T-helper 1 cell treated with Interleukin-12 subunit alpha and Interleukin-12 subunit beta and Interleukin-4 antibody, amounts not matched to agents 30 ng/mL and 1 ng/mL, for 36 hours (primary cell): ENCODE data around the gene IDH2. TPM values are rescaled to one million over a fixed set of nuclear protein-coding genes. Genes with fewer than 3 reads are reported as not detected.

Source experiments
- intact Hi-C: fragments of 100-400 bp; cut with micrococcal nuclease; formaldehyde crosslinking; loops from one replicate; pipeline ENCODE4 v1.15.1; 2024
- total RNA-seq: library from RNA; stranded (reverse); gene quantifications from 2 replicates; pipeline ENCODE4 v1.2.3, GENCODE V29; 2022

The IDH2 gene
- total RNA-seq, 1 donor from 2014 or later = 196 TPM

- intact Hi-C loops = no loop called here
These were observed 56.0 kb downstream of the IDH2 start for GRCh38 chr15:90046289-90046688.

GRCh38 chr15:90044916-90045371 lies 57.3 kb downstream of the IDH2 start:
- intact Hi-C loops = no loop called here

- intact Hi-C loops = no loop called here
These were observed 58.1 kb downstream of the IDH2 start for GRCh38 chr15:90044191-90044590.

- intact Hi-C loops = no loop called here
These were observed 58.7 kb downstream of the IDH2 start for GRCh38 chr15:90043530-90044010.

GRCh38 chr15:90042766-90043529 lies 59.3 kb downstream of the IDH2 start:
- intact Hi-C loops = no loop called here

DNA sequence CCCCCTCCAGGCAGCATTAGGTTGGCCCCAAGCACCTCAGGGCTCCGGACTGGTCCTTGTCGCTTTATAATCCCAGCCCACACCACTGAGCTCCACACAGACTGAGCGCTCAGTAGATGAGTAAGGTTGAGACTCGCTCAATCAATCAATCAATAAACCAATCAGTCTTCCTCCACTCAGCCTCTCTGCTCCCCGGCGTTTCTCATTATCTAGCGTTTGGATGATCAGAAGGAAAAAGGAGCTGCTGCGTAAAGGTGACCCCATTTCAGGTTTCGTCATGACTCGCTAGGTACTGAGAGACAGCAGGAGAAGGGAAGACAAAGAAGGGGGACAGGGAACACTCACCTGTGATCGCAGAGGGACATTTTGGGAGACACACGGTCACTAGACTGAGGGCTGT lies 59.9 kb downstream of the IDH2 start:
- intact Hi-C loops = no loop called here

GRCh38 chr15:90040618-90041017 lies 61.6 kb downstream of the IDH2 start:
- intact Hi-C loops = no loop called here

DNA sequence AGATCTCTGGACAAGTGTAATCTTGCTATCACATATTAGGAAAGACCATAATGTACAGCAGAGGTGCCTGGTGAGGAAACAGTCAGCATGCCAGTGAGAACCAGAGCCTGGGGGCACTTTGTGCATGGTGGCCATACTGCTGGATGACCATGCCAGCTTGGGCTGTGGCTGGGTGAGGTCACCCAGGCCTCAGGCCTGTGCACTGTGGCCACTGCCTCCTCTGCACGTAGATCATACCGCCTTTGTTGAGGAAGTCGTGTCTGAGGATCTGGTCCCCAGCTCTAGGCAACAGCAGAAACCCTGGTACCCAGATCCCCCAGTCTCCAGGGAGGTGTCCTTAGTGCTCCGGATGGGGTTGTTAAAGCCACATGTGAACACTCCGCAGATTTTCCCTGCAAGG lies 62.3 kb downstream of the IDH2 start:
- intact Hi-C loops = no loop called here

DNA sequence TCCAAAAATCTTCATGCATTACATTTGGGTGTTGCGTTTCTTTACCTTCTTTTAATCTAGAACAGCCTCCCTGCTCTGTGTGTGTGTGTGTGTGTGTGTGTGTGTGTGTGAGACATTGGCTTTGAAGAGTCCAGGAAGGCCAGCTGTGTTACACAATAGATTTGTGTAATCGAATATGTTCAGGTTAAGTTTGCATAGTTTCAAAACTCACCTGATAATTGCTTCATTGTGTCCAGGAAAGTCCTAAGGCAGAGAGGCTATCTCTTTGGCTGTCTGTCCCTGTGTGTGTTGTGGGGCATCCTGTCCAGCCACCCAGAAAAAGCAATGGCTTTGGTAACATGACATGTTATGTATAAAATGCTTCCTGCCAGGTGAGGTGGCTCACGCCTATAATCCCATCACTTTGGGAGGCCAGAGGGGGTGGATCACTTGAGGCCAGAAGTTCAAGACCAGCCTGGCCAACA lies 63.6 kb downstream of the IDH2 start:
- intact Hi-C loops = loop anchor here (1.0 kb wide), 3 partner anchors 21 to 59 kb away; partner anchors contain the start of gene ZNF710

- intact Hi-C loops = loop anchor here (1.0 kb wide), 3 partner anchors 21 to 59 kb away; partner anchors contain the start of gene ZNF710
These were observed 64.2 kb downstream of the IDH2 start for GRCh38 chr15:90037961-90038631.

GRCh38 chr15:90037511-90037860 lies 64.8 kb downstream of the IDH2 start:
- intact Hi-C loops = no loop called here

DNA sequence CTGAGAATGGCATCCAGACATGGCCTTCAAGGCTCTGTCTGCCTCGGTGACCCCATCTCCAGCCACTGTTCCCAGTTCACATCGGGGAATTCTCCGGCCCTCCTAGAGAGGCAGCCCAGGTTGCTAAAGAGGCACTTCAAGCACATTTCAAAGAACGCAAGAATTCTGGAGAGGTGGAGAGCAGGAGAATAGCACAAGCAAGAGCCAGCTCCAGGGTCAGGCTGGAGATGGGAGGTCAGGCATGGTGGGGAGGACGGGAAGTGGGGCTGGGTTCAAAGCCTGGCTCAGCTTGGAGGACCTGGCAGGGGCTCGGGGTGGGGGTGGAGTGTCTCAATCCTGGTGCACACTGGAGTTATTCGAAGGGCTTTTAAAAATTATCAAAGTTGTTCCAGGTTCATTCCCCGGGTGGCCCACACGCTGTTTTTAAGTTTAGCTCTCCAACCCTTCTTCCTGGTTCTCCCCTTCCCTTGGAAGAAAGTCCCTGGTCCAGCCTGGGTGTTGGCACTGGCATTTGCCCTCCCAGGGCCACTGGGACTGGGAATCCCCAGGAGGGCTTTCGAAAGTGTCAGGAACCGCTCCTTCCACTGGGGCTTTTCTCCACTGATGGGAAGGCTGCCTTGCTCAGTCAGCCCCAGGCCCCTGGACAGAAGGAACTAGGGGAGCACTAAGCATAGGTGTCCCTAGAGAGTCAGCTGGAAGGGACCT lies 65.3 kb downstream of the IDH2 start:
- intact Hi-C loops = no loop called here

DNA sequence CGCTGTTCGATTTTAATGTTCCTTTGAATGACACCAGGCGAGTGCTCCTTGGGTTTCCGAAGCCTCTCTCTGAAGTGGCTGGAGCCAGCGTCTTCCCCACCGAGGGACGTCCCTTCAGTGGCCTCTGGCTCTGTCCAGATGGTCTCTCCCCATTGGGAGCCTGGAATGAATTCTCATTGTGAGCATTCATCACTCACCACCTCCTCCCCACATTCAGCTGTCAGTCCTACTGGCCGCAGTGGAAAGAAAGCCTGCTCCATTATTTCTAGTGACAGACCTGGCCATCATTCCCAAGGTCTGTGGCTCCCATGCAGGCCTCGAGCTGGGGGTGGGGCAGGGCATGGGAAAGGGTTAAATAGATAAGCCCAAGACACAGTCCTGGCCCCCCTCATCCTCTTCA lies 65.9 kb downstream of the IDH2 start:
- intact Hi-C loops = no loop called here

DNA sequence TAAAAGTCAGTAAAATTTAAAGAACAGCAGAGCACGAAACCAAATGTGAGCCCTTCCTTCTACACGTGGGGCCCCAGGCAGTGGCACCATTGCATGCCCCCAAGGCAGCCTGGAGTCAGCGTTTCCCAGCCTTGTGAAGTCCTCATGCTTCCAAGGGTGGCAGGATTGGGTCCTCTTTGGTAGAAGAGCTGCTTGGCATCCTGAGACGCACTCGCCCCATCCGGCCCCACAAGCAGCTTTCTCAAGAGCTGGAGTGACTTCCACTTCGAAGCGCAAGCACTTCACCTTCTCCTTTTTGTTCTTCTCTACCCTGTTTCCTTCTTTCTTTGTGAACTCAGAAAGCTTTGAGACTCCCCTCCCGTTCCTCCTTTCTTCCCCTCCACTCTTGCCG lies 66.4 kb downstream of the IDH2 start:
- intact Hi-C loops = no loop called here

GRCh38 chr15:90035095-90035839 lies 67.0 kb downstream of the IDH2 start:
- intact Hi-C loops = no loop called here

- intact Hi-C loops = no loop called here
These were observed 68.8 kb downstream of the IDH2 start for GRCh38 chr15:90033448-90033847.

Other genes starting within 250 kb of the IDH2 start
- gene AP3S2, start 208.5 kb downstream of the IDH2 start, total RNA-seq = 27.5 and 28.5 TPM in 2 replicates
- not detected in 2 replicates for gene ARPIN, start 189.5 kb downstream of the IDH2 start, total RNA-seq
- 29.2 and 31.6 TPM in 2 replicates for gene ZNF710, start 101.1 kb downstream of the IDH2 start, total RNA-seq
- 27.5 and 30.7 TPM in 2 replicates for gene SEMA4B, start 98.9 kb upstream of the IDH2 start, total RNA-seq
- 124 and 126 TPM in 2 replicates for gene CIB1, start 131.5 kb upstream of the IDH2 start, total RNA-seq
- gene GDPGP1, start 131.7 kb upstream of the IDH2 start, total RNA-seq = 17.9 and 19.3 TPM in 2 replicates
- 0.61 and 1.4 TPM in 2 replicates for gene TTLL13, start 147.1 kb upstream of the IDH2 start, total RNA-seq
- gene NGRN, start 163.2 kb upstream of the IDH2 start, total RNA-seq = 32.7 and 34.7 TPM in 2 replicates
- 1.2 and 3.0 TPM in 2 replicates for gene ZNF774, start 249.8 kb upstream of the IDH2 start, total RNA-seq